GM10248 (cell line): ENCODE results near the gene CDK15.

ENCODE experiments used
- CTCF ChIA-PET: fragments of 300-600 bp; sonication (Branson Sonifier 250); formaldehyde crosslinking; extraction: SDS; loops from one replicate; lab custom pipeline; 2021; ENCODE audit warnings: antibody characterized with exemption; lab: Yijun Ruan, JAX
- POLR2A ChIA-PET: fragments of 350-650 bp; sonication (Branson Sonifier 250); formaldehyde crosslinking; extraction: SDS; loops from one replicate; lab custom pipeline; 2020; ENCODE audit warnings: antibody characterized with exemption; lab: Yijun Ruan, JAX
- DNase-seq: peaks from one replicate; pipeline ENCODE4 v3.0.0; 2012; ENCODE audit errors: extremely low spot score
- CTCF ChIP-seq: IDR thresholded peaks from 2 replicates; pipeline ENCODE4 v1.5.1; 2012; ENCODE audit warnings: mild to moderate bottlenecking, low read depth; ENCODE audit errors: extremely low read depth, missing control alignments, control extremely low read depth

CDK15 gene

GRCh38 chr2:201854221-201854801 lies 48.0 kb downstream of the CDK15 start:
- ChIA-PET CTCF (interaction anchor here (0.7 to 1.7 kb wide), 3 partner anchors 26 to 325 kb away, joined by 3 to 5 read pairs (median 3); no protein-coding TSS in a partner anchor), POLR2A (no interaction called here)
- no peak for TF ChIP-seq CTCF
- DNase-seq, result no peak

GRCh38 chr2:201854841-201855240 lies 48.5 kb downstream of the CDK15 start:
- no peak for DNase-seq
- POLR2A ChIA-PET, result no interaction called here

GRCh38 chr2:201855356-201855755 lies 49.0 kb downstream of the CDK15 start:
- no peak for TF ChIP-seq CTCF
- ChIA-PET POLR2A (no interaction called here), CTCF (interaction anchor here (1.0 to 1.4 kb wide), 3 partner anchors 24 to 320 kb away, joined by 3 to 5 read pairs (median 4); no protein-coding TSS in a partner anchor)
- no peak for DNase-seq

More at GRCh38 chr2:201854841-201855240, 48.5 kb downstream of the CDK15 start:
- CTCF ChIA-PET, result interaction anchor here (1.0 to 1.4 kb wide), 3 partner anchors 23 to 321 kb away, joined by 3 to 5 read pairs (median 4); no protein-coding TSS in a partner anchor
- TF ChIP-seq CTCF, result no peak

GRCh38 chr2:201857326-201857725 lies 51.0 kb downstream of the CDK15 start:
- TF ChIP-seq CTCF, result no peak

GRCh38 chr2:201858281-201859184 lies 52.2 kb downstream of the CDK15 start:
- DNase-seq, result no peak
- ChIA-PET POLR2A (no interaction called here), CTCF (interaction anchor here (1.1 to 5.2 kb wide), 8 partner anchors 11 to 321 kb away, joined by 3 to 75 read pairs (median 6); no protein-coding TSS in a partner anchor)
- TF ChIP-seq CTCF, result no peak

More at GRCh38 chr2:201857326-201857725, 51.0 kb downstream of the CDK15 start:
- ChIA-PET POLR2A (no interaction called here), CTCF (interaction anchor here (1.4 to 2.8 kb wide), 2 partner anchors 13 to 322 kb away, joined by 4 to 12 read pairs; no protein-coding TSS in a partner anchor)
- no peak for DNase-seq

GRCh38 chr2:201859949-201860348 lies 53.6 kb downstream of the CDK15 start:
- POLR2A ChIA-PET, result interaction anchor here (1.0 kb wide), 1 partner anchor 29 kb away, joined by 4 read pairs; no protein-coding TSS in a partner anchor
- TF ChIP-seq CTCF, result no peak
- no peak for DNase-seq
- CTCF ChIA-PET, result interaction anchor here (0.8 to 5.2 kb wide), 30 partner anchors 8 to 320 kb away, joined by 3 to 75 read pairs (median 4); no protein-coding TSS in a partner anchor
